ENCODE results near the gene PIP4K2A. TPM values are rescaled to one million over a fixed set of nuclear protein-coding genes. Genes with fewer than 3 reads are reported as not detected.

Gene PIP4K2A
- total and polyA plus RNA-seq, 2 donors (not counting 3 experiments of a cell fraction or from before 2014, with no cell fraction given): 11.8 to 32.6 TPM

GRCh38 chr10:22489467-22489866, 224.9 kb downstream of the PIP4K2A start:
- ChIA-PET POLR2A (no interaction called here), CTCF (no interaction called here)
- Histone ChIP-seq H3K9ac (replicated peaks; ENCODE audit: extremely low read depth, insufficient read depth, low read length) (no peak overlapping the region), H3K4me1 (ENCODE audit: control insufficient read depth, extremely low read depth, insufficient read depth, low read length) (no peaks in the 10 kb centered on the region), H3K4me2 (ENCODE audit: insufficient read depth, low read length) (no peak overlapping the region), H2AFZ (ENCODE audit: low read depth, low read length) (no peak overlapping the region), H3K4me3 (replicated peaks in 1 of 3; ENCODE audit: insufficient read depth in 1 of 3, low read depth in 1 of 3, low read length in 3 of 3) (no peak overlapping the region), H4K20me1 (replicated peaks; ENCODE audit: control insufficient read depth, extremely low read depth, insufficient read depth, low read length) (no peaks in the 10 kb centered on the region), H3K9me3 (replicated peaks; ENCODE audit: control insufficient read depth, insufficient read depth, low read length) (no peaks in the 10 kb centered on the region), H3K36me3 (ENCODE audit: control insufficient read depth in 2 of 2, extremely low read depth in 1 of 2, insufficient read depth in 2 of 2, low read length in 2 of 2) (no peaks in the 10 kb centered on the region), H3K27ac (ENCODE audit: insufficient read depth, low read depth, low read length) (no peak overlapping the region), H3K9me1 (replicated peaks; ENCODE audit: control insufficient read depth, extremely low read depth, insufficient read depth, low read length) (no peaks in the 10 kb centered on the region), H3K27me3 (ENCODE audit: control insufficient read depth in 2 of 2, insufficient read depth in 2 of 2, low read length in 2 of 2) (peaks cover 2 to 7% of the 10 kb centered on the region in 2 experiments), H3K79me2 (ENCODE audit: control insufficient read depth, insufficient read depth, low read length) (no peaks in the 10 kb centered on the region)
- intact Hi-C loops (cut with micrococcal nuclease) (no loop called here), dilution Hi-C loops (cut with MboI; ENCODE audit: extremely low pct_ligation_motif_present, low sequenced_read_pairs) (no loop called here)
- no TSS peak for BruUV-seq (replicated peaks)
- no peak for DNase-seq (ENCODE audit: low read depth, low spot score)
- TF ChIP-seq MAX (IDR thresholded peaks at IDR 0.05; ENCODE audit: insufficient read depth, insufficient read length) (no peak), POLR2A (IDR thresholded peaks at IDR 0.05; ENCODE audit: low read depth, low read length) (no peak), MYC (IDR thresholded peaks at IDR 0.05; ENCODE audit: low read depth, low read length) (no peak), FOS (IDR thresholded peaks at IDR 0.05; ENCODE audit: borderline replicate concordance, insufficient read depth, low read length) (no peak), GATA2 (IDR thresholded peaks at IDR 0.05; ENCODE audit: insufficient read depth, insufficient read length, low read depth, low read length) (no peak), POLR2AphosphoS5 (IDR thresholded peaks at IDR 0.05; ENCODE audit: insufficient read depth, low read depth, low read length) (no peak), CTCF (IDR thresholded peaks at IDR 0.05; ENCODE audit: extremely low read depth in 1 of 2, insufficient read depth in 1 of 2, low read depth in 1 of 2, low read length in 2 of 2) (no peak), EZH2 (IDR thresholded peaks at IDR 0.05; ENCODE audit: borderline replicate concordance, low read depth, low read length, severe bottlenecking) (no peak), JUN (IDR thresholded peaks at IDR 0.05; ENCODE audit: borderline replicate concordance, insufficient read depth, insufficient read length, low read depth) (no peak)
- no peak for FAIRE-seq
